Activated CD4-positive, CD25-positive, alpha-beta regulatory T cell (primary cell): ENCODE measurements around the gene COPG2.
"Not testable (repeated sequence)": the region's sequence is repeated elsewhere in the genome, so short reads cannot be mapped to it uniquely, and the experiment has no call there.

ENCODE experiments used
- DNase-seq, 4 experiments: peaks; one replicate each; lab custom pipeline; 2025; lab: John Stamatoyannopoulos, UW

The COPG2 gene

DNA sequence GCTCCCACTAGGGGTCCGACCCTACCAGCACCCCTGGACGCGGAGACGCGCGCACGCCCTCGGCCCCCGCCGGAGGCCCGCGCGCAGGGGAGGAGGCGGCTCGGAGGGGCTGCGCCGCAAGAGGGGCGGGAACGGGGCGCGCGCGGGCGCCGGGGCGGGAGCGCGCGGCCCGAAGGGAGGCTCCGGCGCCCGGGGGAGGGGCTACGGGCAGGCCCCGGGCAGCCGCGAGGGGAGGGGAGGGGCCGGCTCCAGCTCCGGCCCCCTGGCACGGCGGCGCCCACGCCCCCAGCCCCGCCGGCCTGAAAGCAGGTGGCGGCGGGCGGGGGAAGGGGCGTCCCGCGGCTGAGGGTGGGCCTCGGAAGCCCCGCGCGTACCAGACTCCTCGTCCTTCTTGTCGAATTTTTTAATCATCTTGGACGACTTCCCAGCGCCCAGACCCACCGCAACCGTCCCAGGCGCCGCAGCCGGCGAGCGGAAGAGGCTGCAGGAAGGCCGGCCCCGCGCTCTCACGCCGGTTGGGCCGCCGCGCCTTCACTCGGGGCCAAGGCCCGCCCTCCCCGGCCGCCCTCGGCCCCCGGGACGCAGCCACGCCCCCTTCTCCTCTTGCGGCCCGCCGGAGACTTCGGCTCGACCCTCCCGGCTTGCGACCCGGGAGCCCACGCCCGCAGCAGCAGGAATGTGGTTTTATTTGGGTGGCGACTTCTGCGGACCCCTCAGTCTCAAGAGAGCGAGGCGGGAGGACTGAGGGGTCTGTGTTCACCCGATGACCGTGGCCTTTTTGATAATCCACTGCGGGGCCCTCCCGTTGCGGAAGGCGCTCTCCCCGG lies at the start of gene COPG2:
COPG2 (minus strand) TSS at position 491 of the 827 bp plus-strand sequence; CDS start at position 411, 80 bp downstream.
- peak; percentile 40 to 65 (median 58) for DNase-seq

- DNase-seq, result no peak
Measured at GRCh38 chr7:130712416-130712815, 43.9 kb upstream of the COPG2 start.

DNA sequence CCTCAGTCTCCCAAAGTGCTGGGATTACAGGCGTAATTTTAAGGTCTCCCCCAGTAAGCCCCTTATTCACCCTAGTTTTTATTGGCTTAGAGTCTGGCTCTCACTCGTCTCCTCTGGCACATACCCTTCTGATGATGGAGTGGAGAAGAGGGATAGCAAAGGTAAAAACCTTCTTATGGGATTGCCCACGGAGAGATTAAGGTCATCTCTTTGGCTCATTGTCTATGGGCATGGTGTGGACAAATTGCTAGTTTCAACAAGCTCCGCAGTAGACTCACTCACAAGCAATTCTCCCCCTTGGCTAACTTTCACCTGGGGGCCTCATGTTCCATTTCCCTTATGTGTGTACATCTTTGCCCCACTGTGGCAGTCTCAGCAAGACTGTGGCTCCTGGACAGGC lies 40.2 kb upstream of the COPG2 start:
- DNase-seq, result no peak

GRCh38 chr7:130708001-130708400 lies 39.5 kb upstream of the COPG2 start:
- DNase-seq, result no peak

GRCh38 chr7:130703851-130704250 lies 35.3 kb upstream of the COPG2 start:
- no peak for DNase-seq

DNA sequence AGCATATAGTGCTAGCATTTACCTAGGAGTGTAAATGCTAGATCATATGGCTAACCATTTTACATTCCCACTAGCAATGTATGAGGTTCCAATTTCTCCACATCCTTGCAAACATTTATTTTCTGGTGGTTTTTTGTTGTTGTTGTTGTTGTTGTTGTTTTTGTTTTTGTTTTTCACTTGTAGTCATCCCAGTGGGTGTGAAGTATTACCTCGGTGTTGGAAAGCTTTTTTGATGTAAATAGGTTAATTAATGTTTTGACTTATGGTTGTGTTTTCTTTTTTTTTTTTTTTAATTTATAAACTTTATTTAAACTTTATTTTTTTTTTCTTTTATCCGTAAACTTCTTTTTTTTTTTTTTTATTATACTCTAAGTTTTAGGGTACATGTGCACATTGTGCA lies 33.1 kb upstream of the COPG2 start:
- no peak for DNase-seq

DNA sequence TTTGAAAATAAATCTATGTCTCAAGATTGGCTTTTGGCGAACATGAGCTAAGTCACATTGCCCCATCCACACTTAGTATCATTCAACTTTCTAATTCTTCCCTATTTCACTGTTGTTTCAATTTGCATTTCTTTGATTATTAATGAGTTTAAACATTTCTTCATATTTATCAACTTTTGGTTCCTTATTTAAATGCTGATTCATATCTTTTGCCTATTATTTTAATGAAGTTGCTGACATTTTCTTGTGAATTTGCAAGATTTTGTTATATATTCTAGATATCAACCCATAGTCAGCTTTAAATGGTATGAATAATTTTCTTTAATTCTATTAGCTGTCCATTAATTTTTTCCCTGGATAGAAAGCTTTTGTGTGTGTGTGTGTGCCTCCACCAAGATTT lies 32.2 kb upstream of the COPG2 start:
- no peak for DNase-seq

GRCh38 chr7:130699686-130700085 lies 31.1 kb upstream of the COPG2 start:
- DNase-seq, result no peak

DNA sequence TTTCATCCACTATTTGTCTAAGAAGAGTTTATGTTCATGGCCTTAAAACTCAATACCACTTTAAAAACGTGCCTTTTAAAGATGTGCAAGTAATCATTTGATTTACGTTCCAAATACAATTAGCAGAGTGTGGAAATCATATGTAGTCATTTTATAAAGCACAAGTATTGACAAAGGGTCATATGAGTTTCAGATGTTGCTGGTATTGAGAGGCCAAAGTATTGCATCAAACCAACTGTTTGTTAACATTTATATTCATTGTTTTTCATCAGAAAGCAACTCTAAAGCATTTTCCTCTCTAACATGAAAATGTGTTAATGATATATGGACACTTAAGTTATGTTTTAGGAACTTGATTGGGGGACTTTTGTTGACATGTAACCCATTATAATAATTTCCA lies 29.3 kb upstream of the COPG2 start:
- DNase-seq, result no peak

DNA sequence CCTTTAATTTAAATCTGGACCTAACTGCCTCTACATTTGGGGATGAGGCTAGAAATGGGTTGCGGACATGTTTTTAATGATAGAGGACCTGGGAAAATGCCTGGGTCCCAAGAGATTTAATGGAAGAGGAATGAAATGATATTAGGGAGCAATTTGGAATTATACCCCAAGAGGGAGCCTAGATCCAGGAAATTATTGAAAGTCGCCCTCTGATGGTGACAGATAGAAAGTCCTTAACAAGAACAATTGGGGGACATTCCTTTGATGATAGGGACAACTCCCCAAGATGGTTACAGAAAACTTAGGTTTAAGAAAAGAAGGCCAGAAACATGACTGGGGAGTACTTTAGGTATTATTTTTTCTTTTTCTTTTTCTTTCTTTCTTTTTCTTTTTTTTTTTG lies 27.3 kb upstream of the COPG2 start:
- DNase-seq, result no peak

DNA sequence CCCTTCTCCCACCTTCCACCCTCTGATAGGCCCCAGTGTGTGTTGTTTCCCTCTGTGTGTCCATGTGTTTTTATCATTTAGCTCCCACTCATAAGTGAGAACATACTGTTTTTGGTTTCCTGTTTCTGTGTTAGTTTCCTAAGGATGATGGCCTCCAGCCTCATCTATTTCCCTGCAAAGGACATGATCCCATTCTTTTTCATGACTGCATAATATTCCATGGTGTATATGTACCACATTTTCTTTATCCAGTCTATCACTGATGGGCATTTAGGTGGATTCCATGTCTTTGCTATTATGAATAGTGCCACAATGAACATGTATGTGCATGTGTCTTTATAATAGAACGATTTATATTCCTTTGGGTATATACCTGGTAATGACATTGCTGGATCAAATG lies 23.8 kb upstream of the COPG2 start:
- DNase-seq, result not testable (repeated sequence)

- no peak for DNase-seq
Measured at GRCh38 chr7:130689683-130690082, 21.1 kb upstream of the COPG2 start.

DNA sequence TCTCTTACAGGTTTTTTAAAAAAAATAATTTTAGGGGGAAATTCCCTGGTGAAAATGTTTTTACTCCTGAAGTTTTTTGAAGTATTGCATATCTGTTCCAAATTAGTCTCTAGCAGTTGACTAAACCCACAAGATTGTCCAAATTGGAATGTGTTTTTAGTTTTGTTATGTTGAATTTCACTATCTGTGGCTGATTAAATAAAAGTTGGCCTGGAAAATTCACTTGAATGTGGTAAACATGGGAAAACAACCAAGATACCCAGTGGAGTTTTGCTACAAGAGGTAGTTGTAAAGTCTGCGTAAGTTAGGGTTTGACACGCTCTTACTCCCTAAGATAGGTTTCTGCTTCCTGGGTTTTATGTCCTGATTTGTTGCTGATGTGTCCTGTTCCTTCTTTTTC lies 14.5 kb upstream of the COPG2 start:
- DNase-seq, result no peak

DNA sequence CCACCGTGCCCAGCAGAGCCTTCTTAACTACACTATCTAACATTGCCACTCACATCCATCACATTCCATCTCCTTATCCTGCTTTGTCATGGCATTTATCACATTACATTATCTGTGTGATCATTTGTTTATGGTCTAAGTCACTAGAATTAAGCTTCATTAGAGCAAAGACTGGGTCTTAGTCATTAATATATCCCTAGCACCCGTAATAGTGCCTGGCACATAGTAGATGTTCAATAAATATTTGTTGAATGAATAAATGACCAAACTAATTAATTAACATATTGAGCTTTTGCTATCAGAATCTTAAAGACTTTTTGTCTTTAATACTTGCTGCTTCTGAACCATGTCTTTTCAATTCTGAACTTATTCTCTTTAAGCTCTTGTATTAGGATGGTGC lies 5.9 kb upstream of the COPG2 start:
- no peak for DNase-seq

DNA sequence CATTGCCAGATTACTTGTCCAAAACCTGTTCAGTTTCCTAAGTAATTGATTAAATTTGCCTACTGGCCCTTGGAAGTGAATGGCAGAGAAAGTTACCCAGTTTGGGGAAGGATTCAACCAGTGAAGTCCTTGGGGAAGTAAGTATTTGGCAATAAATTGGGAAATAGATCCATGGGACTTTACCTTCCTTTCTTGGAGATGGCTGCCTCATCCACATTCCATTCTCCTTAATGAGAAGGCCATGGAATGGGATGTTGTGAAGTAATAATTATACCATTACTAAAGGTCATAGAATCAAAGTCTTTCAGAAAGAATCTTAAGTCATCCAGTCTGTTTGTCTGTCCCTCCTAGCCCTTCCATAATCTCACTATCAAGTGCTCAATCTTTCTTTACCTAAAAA lies 4.5 kb upstream of the COPG2 start:
- DNase-seq, result no peak

GRCh38 chr7:130672146-130672545 lies 3.6 kb upstream of the COPG2 start:
- DNase-seq, result no peak

DNA sequence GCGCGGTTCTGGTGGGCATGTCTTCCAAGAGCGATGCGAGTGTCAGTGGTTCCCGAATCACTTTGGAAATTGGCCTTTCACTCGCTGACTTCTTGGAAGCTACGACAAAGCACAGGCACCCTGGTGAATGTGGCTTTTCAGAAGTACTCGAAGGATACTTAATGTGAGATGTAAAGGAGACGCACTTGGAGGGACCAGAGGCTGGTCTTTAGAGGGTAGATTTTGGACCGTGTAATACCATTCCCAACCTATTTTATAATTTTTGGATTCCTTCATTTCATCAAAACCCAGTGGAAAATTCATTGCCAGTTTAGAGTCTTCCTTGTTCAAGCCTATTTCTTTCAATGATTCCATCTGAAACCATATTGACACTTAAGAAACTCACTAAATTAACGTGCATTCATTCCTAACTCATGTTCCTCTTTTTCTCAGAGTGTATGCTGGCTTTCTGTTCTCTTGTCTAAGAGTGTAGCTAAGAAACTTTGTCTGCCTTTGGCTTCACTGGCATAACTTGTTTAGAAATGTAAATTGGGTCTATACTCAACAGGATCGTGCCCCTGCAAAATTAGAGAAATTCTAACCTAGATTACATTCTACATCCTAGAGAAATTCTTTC lies 645 bp upstream of the COPG2 start:
- no peak for DNase-seq

DNA sequence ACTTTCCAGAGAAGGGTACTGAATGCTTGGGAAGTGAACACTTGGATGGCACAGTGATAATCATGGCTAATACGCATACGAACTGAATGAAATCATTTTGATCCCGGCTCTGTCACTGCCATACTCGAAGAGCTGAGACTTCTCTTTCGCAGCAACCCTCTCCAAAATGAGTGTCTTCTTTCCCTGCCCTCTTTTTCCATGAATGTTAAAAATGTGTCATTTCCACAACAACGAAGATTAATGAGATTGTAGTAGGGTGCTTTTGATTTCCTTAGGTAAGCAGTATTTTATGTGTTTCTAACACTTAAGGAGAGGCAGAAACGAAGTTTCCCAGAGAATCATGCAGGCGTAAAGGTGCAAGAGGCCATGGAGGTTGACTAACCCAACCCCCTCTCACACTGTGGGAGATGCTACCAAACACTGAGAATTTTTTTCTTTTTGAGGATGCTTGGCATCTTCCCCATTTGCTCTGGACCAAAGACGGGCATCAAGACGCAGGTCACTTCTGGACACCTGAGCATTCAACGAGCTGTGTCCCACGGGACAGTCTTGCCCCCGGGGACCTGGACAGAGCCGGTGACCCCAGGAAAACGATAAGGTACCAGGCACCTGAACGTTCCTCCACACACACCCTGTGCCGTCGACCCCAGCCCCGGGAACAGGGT lies 823 bp downstream of the COPG2 start:
- no peak for DNase-seq

DNA sequence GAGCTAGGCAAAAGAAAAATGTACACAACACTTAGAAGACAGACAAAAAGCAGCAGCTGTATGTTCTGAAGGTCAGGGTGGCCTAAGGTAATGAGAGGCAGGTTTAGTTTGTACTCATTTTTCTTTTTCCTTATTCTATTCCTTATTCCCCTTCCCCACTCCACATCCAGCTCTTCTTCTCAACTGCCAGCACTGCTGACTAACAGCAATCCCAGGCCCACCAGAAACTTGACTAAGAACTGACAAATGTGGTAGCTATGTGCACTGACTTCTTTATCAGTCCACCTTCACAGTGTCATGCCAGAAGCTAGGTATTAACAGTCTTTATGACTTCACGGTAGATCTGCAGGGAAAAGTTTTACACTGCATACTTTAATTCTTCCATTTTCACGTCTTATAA lies 6.1 kb downstream of the COPG2 start:
- no peak for DNase-seq

GRCh38 chr7:130655286-130655685 lies 13.3 kb downstream of the COPG2 start:
- DNase-seq, result no peak

GRCh38 chr7:130654850-130655249 lies 13.7 kb downstream of the COPG2 start:
- no peak for DNase-seq

- DNase-seq, result no peak
Measured at GRCh38 chr7:130650611-130651120, 17.9 kb downstream of the COPG2 start.
